NOMO-1 treated with dmso at 0.1 percent for 144 hours (cell line): Measurements from ENCODE around the gene ARRDC2.
"Not testable (repeated sequence)": the region's sequence is repeated elsewhere in the genome, so short reads cannot be mapped to it uniquely, and the experiment has no call there.

Experiments
- DNase-seq: peaks from one replicate; lab custom pipeline; 2025; ENCODE audit not compliant: unreplicated experiment; lab: John Stamatoyannopoulos, UW

The ARRDC2 gene

DNA sequence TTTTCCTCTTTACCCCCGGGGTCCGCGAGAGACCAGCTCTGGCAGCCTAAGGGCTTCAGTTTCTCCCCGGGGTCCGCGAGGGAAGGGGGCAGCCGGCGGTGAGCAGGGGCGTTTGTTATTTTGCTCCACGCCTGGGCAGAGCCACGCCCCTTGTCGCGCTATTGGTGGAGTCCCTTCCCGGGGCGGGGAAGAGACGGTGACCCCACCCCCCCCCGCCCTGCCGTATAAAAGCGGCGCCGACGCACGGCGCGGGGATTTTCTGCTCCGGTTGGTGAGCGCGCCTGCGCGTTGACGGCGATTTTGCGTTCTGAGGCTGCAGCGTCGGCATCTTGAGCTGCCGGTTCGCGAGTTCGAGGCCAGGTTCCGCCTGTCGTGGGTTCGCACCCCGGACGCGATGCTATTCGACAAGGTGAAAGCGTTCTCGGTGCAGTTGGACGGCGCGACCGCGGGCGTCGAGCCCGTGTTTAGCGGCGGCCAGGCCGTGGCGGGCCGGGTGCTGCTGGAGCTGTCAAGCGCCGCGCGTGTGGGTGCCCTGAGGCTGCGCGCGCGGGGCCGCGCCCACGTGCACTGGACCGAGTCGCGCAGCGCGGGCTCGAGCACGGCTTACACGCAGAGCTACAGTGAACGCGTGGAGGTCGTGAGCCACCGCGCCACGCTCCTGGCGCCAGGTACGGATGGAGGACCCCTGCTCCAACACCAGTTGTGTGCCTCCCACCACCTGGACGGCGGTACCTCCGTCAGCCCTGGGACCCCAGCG, at the start of gene ARRDC2:
Gene ARRDC2 (plus strand): TSS at position 254 of the 757 bp plus-strand sequence. CDS start 141 bp downstream, at position 395.
- DNase-seq: no peak

DNA sequence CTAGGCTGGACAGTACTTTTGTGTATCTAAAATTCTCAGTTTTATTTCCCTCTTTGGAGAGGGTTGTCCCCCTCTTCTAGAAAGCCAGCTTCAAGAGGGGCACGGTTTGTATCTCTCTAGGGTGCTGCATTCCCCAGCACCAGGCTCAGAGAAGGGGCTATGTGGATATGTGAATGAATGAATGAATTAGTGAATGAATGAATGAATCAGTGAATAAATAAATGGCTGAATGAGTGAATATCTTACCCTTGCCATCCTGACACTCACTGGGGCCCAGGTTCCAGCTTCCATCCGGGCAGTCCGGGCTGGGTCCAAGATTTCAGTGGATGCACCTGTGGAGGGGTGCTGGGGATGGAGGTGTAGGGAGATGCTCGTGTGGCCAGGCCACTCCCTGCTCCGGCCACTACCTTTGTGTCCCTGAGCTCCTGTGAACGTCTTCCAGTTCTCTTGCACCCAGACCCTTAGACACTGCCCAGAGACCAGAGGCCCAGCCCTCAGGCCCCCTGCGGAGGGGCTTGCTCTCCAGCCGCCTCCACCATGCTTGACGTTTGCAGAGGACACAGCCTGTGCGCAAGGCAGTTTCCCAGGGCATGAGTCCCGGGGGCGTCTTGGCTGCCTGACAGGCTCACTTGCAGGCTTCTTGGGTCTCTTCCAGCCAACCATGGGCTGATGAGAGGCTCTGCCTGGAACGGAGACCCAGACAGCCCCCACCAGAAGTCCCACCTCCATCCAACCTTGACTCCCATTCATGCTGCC, 43.9 kb upstream of the ARRDC2 start:
- DNase-seq: no peak

GRCh38 chr19:17965370-17966128, 42.4 kb upstream of the ARRDC2 start:
- no peak for DNase-seq

- DNase-seq: no peak
Observed at GRCh38 chr19:17966129-17966483, 41.9 kb upstream of the ARRDC2 start.

DNA sequence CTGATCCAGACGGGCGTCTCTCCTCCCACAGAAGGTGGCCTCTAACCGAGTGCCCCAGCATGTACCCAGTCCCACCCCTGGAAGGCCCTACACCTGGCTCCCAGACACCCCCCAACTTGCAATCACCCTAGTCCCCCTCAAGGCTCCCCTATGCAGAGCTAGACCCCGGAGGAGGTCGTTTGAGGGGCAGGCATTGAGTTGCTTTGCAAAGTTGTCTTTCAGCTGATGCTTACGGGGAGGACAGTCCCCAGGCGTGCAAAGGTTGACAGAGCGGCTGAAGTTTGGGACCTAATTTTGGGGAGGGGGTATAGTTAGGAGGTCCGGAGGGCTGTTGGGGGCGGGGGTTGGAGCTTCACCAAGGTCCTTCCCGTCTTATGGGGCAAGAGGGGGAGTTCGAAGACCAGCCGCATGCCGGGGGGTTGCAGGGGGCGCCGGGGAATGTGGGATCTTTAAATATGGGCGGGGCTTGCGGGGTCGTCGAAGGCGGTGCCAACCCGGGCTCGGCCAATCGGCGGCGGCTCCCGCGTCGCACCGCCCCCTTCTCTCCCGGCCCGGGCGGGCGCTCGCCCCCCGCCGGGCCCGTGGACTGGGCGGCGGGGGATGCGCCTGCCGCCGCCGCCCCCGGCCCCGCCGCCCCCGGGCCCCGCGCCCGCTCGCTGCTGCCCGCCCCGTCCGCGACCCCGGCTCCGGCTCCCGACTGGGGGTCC, 41.3 kb upstream of the ARRDC2 start, which contains the start of gene KCNN1:
Gene KCNN1 (plus strand): TSS at position 558 of the 707 bp plus-strand sequence. CDS start 6,782 bp downstream, outside the sequence.
- DNase-seq: no peak

- no peak for DNase-seq
Observed at GRCh38 chr19:17967257-17968051, 40.5 kb upstream of the ARRDC2 start.

DNA sequence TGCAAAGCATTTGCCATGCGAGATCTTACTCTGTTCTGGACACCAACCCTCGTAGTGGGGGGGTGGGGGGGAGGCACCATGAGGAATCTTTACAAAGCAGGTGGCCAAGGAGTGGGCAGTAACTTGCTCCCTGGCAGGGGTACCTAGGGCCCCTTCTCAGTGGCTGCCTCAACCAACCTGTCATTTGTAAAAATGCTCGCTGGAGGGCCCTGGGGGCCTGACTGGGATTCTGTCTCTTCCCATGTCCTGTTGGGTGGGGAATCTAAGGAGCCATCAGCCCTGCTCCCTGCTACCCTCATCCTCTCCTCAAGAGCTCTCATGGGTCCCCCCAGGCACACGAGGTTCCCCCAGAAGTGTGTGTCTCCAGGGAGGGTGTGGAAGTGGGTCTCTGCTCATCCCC, 39.6 kb upstream of the ARRDC2 start:
- DNase-seq: no peak

GRCh38 chr19:17969096-17969792, 38.7 kb upstream of the ARRDC2 start:
- DNase-seq: no peak

GRCh38 chr19:17972230-17972629, 35.7 kb upstream of the ARRDC2 start:
- DNase-seq: no peak

GRCh38 chr19:17973759-17974158, 34.2 kb upstream of the ARRDC2 start:
- DNase-seq: no peak

DNA sequence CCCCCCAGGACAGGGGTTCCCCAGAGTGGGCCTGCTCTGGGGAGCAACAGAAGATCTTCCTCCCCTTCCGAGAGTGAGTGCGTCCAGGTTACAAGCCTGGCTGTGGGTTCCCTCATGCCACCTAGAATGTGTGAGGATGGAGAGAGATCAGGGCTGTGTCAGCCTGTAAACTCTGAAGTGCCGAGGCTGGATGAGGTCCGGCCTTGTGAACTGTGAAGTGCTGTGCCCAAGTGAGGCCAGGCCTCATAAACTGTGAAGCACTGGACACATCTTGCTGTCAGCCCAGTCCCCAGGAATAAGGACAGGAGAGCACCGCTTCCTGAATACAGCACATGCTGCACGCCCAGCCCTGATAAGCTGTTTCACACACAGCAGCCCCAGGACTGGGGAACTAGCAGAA, 33.4 kb upstream of the ARRDC2 start:
- no peak for DNase-seq

DNA sequence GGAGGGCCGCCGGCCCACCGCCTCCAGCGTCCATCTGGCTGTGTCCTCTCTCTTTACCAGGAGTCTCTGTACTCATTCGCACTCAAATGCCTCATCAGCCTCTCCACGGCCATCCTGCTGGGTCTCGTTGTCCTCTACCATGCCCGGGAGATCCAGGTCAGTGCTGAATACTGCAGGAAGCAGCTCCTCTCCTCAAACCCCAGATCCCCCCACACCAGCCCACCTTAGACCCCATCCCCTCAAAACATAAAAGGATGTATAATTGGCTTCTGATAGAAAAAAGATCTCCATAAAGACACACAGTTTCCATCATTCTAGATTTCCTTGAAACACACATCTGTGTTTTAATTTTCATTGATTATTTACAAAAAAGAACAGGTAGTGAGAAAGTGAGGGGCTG, 32.9 kb upstream of the ARRDC2 start:
- no peak for DNase-seq

GRCh38 chr19:17977021-17977420, 30.9 kb upstream of the ARRDC2 start:
- no peak for DNase-seq

GRCh38 chr19:17977488-17977887, 30.5 kb upstream of the ARRDC2 start:
- DNase-seq: no peak

- DNase-seq: no peak
Observed at GRCh38 chr19:17981611-17982010, 26.4 kb upstream of the ARRDC2 start.

GRCh38 chr19:17982430-17982829, 25.5 kb upstream of the ARRDC2 start:
- DNase-seq: no peak

DNA sequence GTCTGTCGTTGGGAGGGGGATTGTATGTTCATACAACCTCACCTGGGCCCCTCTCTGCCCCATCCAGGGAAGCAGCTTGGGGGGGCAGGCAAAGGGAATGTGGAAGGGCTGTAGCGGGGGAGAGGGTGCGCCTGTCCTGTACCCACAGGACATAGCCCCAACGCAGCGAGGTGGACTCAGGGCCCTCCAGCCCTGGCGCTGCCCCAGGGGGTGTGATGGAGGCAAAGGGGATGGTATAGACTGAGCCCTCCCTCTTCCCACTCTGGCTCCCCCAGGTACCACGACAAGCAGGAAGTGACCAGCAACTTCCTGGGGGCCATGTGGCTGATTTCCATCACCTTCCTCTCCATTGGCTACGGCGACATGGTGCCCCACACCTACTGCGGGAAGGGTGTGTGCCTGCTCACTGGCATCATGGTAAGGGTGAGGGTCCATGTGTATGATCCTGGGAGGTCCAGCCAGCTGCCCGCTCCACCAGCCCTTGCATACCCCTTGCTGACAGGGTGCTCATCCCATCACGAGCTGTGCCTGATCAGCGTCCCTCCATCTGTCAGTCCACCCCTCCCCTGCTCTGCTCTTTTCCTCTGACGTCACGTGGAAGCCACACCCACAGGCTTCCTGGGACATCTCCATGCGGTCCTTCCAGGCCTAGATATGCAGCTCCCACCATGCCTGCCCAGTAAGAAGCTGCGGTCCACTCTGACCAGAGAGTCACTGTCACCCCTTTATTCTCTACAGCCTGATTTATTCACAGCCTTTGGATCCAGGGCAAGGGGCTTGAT, 22.7 kb upstream of the ARRDC2 start:
- DNase-seq: no peak

DNA sequence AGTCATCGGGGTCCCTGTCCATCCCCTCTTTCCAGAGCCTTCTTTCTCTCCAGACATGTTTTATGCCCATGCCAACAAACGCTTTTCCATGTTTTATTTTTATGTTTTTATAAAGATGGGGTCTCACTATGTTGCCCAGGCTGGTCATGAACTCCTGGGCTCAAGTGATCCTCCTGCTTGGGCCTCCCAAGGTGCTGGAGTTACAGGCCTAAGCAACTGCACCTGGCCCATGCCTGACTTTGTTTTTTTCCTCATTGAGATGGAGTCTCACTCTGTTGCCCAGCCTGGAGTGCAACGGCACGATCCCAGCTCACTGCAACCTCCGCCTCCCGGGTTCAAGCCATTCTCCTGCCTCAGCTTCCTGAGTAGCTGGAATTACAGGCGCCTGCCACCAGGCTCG, 21.4 kb upstream of the ARRDC2 start:
- not testable (repeated sequence) for DNase-seq

DNA sequence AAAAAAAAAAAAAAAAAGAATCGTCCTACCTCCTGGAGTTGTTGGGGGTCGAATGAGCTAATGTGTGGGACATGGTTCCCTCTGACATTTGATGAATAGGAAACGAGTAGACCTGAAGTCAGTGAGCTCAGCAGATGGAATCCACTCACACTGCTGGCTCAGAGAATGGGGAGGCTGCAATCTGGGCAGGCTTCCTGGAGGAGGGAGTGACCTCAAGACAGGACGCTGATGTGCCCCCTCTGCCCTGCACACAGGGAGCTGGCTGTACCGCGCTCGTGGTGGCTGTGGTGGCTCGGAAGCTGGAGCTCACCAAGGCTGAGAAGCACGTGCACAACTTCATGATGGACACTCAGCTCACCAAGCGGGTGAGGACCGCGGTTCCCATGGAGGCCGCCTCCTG, 19.8 kb upstream of the ARRDC2 start:
- no peak for DNase-seq
